Stimulated activated effector memory CD8-positive, alpha-beta T cell treated with anti-CD3 and anti-CD28 coated beads, Interleukin-12 subunit alpha, Interleukin-12 subunit beta, amount 100 ng/mL, for 72 hours (primary cell): Measurements from ENCODE around the gene ULK4.

Experiments used
- ATAC-seq: fragments of 150-1000 bp; cut with Tn5 transposase; 2 replicates; pipeline ENCODE4 v1.10.0; 2021
- DNase-seq, 2 donors: peaks; one replicate each; pipeline ENCODE4 v3.0.0; 2021 to 2022; ENCODE audit warnings: low spot score in 2 of 2
- H3K27ac Mint-ChIP-seq: one replicate; pipeline ENCODE4 v1.8.0; 2022; ENCODE audit warnings: mild to moderate bottlenecking, mixed read lengths
- H3K36me3 Mint-ChIP-seq: one replicate; pipeline ENCODE4 v1.8.0; 2022; ENCODE audit warnings: mild to moderate bottlenecking, mixed read lengths
- H3K4me1 Mint-ChIP-seq: one replicate; pipeline ENCODE4 v1.8.0; 2022; ENCODE audit warnings: mixed read lengths
- H3K4me3 Mint-ChIP-seq: one replicate; pipeline ENCODE4 v1.8.0; 2022; ENCODE audit warnings: mild to moderate bottlenecking, mixed read lengths
- H3K9me3 Mint-ChIP-seq: one replicate; pipeline ENCODE4 v1.8.0; 2022; ENCODE audit warnings: mixed read lengths

ULK4 gene

GRCh38 chr3:41247055-41248004, 714.6 kb downstream of the ULK4 start:
- DNase-seq (no peak), ATAC-seq (no peak)
- Mint-ChIP-seq H3K36me3 (peaks cover 14% of the 10 kb centered on the region), H3K4me1 (no peaks in the 10 kb centered on the region), H3K27ac (no peak overlapping the region), H3K4me3 (no peak overlapping the region), H3K9me3 (no peaks in the 10 kb centered on the region)

GRCh38 chr3:41244620-41245336, 717.1 kb downstream of the ULK4 start:
- no peaks in the 10 kb centered on the region for H3K9me3 Mint-ChIP-seq
- H3K4me3 Mint-ChIP-seq = no peak overlapping the region
- DNase-seq (no peak), ATAC-seq (no peak)
- no peak overlapping the region for H3K27ac Mint-ChIP-seq
- peaks cover 39% of the 10 kb centered on the region for H3K36me3 Mint-ChIP-seq
- no peaks in the 10 kb centered on the region for H3K4me1 Mint-ChIP-seq

DNA sequence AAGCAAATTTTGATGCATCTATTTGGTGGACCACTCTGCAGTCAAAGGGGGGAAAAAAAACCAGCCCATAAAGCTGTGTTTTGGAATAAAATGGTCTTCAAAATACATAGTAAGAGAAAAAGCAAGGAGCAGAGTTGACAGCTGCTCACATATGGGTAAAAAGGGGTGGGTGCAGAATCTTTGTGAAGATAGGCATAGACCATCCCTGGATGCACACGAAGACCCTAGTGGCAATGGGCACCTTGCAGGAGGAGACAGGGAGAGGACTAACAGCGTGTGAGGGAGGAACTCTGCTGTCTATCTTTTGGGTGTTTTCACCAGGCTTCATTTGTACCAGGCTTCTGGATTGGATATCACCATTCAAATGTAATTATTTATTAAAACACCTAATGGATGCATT, 718.7 kb downstream of the ULK4 start:
- no peaks in the 10 kb centered on the region for H3K4me1 Mint-ChIP-seq
- peaks cover 55% of the 10 kb centered on the region for H3K36me3 Mint-ChIP-seq
- H3K9me3 Mint-ChIP-seq = no peaks in the 10 kb centered on the region
- H3K4me3 Mint-ChIP-seq = no peak overlapping the region
- DNase-seq = no peak
- ATAC-seq = no peak
- H3K27ac Mint-ChIP-seq = peak overlapping the region; percentile 53

- Mint-ChIP-seq H3K4me3 (no peak overlapping the region), H3K36me3 (peaks cover 67% of the 10 kb centered on the region)
- ATAC-seq = no peak
Observed at GRCh38 chr3:41241800-41242571, 719.9 kb downstream of the ULK4 start.

GRCh38 chr3:41241161-41241560, 720.7 kb downstream of the ULK4 start:
- Mint-ChIP-seq H3K27ac (peak overlapping the region; percentile 53), H3K4me1 (no peaks in the 10 kb centered on the region), H3K36me3 (peaks cover 75% of the 10 kb centered on the region), H3K9me3 (no peaks in the 10 kb centered on the region), H3K4me3 (no peak overlapping the region)
- ATAC-seq (no peak), DNase-seq (no peak)

More at GRCh38 chr3:41241800-41242571, 719.9 kb downstream of the ULK4 start:
- DNase-seq = no peak
- peak overlapping the region; percentile 53 for H3K27ac Mint-ChIP-seq
- H3K4me1 Mint-ChIP-seq = no peaks in the 10 kb centered on the region
- H3K9me3 Mint-ChIP-seq = no peaks in the 10 kb centered on the region

DNA sequence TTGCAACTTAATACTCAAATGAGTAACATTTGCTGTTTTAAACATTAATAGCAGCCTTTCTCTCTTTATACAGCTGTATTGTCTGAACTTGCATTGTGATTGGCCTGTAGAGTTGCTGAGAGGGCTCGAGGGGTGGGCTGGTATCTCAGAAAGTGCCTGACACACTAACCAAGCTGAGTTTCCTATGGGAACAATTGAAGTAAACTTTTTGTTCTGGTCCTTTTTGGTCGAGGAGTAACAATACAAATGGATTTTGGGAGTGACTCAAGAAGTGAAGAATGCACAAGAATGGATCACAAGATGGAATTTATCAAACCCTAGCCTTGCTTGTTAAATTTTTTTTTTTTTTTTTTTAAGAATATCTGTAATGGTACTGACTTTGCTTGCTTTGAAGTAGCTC, 722.3 kb downstream of the ULK4 start:
- DNase-seq = no peak
- Mint-ChIP-seq H3K4me3 (no peak overlapping the region), H3K9me3 (no peaks in the 10 kb centered on the region), H3K36me3 (peaks cover 91% of the 10 kb centered on the region), H3K4me1 (no peaks in the 10 kb centered on the region), H3K27ac (peak overlapping the region; percentile 66)
- ATAC-seq = no peak

- H3K27ac Mint-ChIP-seq = peak overlapping the region; percentile 6
Observed at GRCh38 chr3:41237907-41238306, 724.0 kb downstream of the ULK4 start.

GRCh38 chr3:41236228-41236627, 725.7 kb downstream of the ULK4 start:
- ATAC-seq (no peak), DNase-seq (no peak)
- Mint-ChIP-seq H3K36me3 (peaks cover 100% of the 10 kb centered on the region), H3K9me3 (no peaks in the 10 kb centered on the region), H3K27ac (peak overlapping the region; percentile 35), H3K4me3 (no peak overlapping the region), H3K4me1 (peaks cover 9% of the 10 kb centered on the region)

More at GRCh38 chr3:41237907-41238306, 724.0 kb downstream of the ULK4 start:
- no peaks in the 10 kb centered on the region for H3K4me1 Mint-ChIP-seq
- peaks cover 100% of the 10 kb centered on the region for H3K36me3 Mint-ChIP-seq
- ATAC-seq (no peak), DNase-seq (no peak)
- H3K4me3 Mint-ChIP-seq = no peak overlapping the region
- no peaks in the 10 kb centered on the region for H3K9me3 Mint-ChIP-seq

GRCh38 chr3:41234823-41235721, 726.8 kb downstream of the ULK4 start:
- Mint-ChIP-seq H3K9me3 (no peaks in the 10 kb centered on the region), H3K4me1 (peaks cover 9% of the 10 kb centered on the region), H3K36me3 (peaks cover 100% of the 10 kb centered on the region), H3K27ac (peak overlapping the region; percentile 35), H3K4me3 (no peak overlapping the region)
- ATAC-seq = no peak
- DNase-seq = no peak

DNA sequence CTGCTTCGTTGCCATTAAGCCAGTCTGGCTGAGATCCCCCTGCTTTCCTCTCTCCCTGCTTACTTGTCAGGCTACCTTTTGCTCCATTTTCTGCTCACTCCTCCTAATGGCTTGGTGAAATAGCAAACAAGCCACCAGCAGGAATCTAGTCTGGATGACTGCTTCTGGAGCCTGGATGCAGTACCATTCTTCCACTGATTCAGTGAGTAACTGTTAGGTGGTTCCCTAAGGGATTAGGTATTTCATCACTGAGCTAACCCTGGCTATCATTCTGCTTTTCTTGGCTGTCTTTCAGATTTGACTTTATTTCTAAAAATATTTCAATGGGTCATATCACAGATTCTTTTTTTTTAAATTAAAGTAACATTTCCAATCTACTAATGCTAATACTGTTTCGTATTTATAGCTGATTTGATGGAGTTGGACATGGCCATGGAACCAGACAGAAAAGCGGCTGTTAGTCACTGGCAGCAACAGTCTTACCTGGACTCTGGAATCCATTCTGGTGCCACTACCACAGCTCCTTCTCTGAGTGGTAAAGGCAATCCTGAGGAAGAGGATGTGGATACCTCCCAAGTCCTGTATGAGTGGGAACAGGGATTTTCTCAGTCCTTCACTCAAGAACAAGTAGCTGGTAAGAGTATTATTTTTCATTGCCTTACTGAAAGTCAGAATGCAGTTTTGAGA, 737.6 kb downstream of the ULK4 start:
- Mint-ChIP-seq H3K9me3 (no peaks in the 10 kb centered on the region), H3K36me3 (peaks cover 74% of the 10 kb centered on the region), H3K4me1 (peaks cover 57% of the 10 kb centered on the region), H3K4me3 (no peak overlapping the region), H3K27ac (peak overlapping the region; percentile 14)
- ATAC-seq = no peak
- no peak for DNase-seq

DNA sequence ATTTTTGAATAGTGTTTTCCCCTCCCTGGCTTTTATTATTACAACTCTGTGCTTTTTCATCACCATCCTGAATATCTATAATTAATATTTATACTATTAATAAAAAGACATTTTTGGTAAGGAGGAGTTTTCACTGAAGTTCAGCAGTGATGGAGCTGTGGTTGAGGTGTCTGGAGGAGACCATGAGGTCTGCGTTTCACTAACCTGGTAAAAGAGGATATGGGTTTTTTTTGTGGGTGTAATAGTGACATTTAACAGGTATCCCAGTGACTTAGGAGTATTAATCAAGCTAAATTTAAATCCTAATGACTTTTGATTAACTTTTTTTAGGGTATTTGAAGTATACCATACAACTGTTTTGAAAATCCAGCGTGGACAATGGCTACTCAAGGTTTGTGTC, 738.2 kb downstream of the ULK4 start:
- Mint-ChIP-seq H3K27ac (peak overlapping the region; percentile 14), H3K36me3 (peaks cover 68% of the 10 kb centered on the region), H3K9me3 (no peaks in the 10 kb centered on the region), H3K4me1 (peaks cover 58% of the 10 kb centered on the region), H3K4me3 (no peak overlapping the region)
- no peak for ATAC-seq
- DNase-seq = no peak

DNA sequence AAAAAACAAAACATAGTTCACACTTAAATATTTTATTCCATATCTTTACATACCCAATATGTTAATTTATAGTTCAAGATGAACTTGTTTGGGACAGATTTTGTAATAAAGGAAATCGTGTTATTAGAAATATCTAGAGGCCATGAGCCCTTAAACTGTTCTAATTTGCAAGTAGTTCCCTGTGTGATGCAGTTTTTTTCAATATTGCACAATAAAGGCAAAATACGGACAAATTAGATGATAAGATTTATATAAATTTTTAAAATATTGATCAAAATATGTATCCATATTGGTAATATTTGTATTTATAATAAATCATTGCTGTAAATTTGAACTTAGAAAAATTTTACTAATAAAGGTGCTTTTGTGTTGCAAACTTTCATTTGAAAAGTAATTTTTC, 738.8 kb downstream of the ULK4 start:
- Mint-ChIP-seq H3K36me3 (peaks cover 62% of the 10 kb centered on the region), H3K4me3 (no peak overlapping the region), H3K4me1 (peaks cover 57% of the 10 kb centered on the region), H3K27ac (peak overlapping the region; percentile 38), H3K9me3 (no peaks in the 10 kb centered on the region)
- no peak for DNase-seq
- no peak for ATAC-seq

GRCh38 chr3:41222501-41222900, 739.4 kb downstream of the ULK4 start:
- H3K27ac Mint-ChIP-seq = peak overlapping the region; percentile 38
- H3K4me1 Mint-ChIP-seq = peaks cover 62% of the 10 kb centered on the region
- DNase-seq (no peak), ATAC-seq (no peak)
- H3K9me3 Mint-ChIP-seq = no peaks in the 10 kb centered on the region
- no peak overlapping the region for H3K4me3 Mint-ChIP-seq
- peaks cover 61% of the 10 kb centered on the region for H3K36me3 Mint-ChIP-seq

- no peaks in the 10 kb centered on the region for H3K9me3 Mint-ChIP-seq
- peaks cover 57% of the 10 kb centered on the region for H3K36me3 Mint-ChIP-seq
- ATAC-seq (no peak), DNase-seq (no peak)
- peaks cover 67% of the 10 kb centered on the region for H3K4me1 Mint-ChIP-seq
- H3K27ac Mint-ChIP-seq = peak overlapping the region; percentile 38
- no peak overlapping the region for H3K4me3 Mint-ChIP-seq
Observed at GRCh38 chr3:41222012-41222411, 739.9 kb downstream of the ULK4 start.
